ENCODE measurements around the gene FLYWCH1.

Gene FLYWCH1

GRCh38 chr16:2912330-2913199 is 834 bp downstream of the FLYWCH1 start:
- ChIA-PET POLR2A (interaction anchor here (0.9 to 4.2 kb wide), 7 partner anchors 9 to 134 kb away, joined by 3 to 24 read pairs (median 5); partner anchors contain the start of gene FLYWCH2), CTCF (interaction anchor here (0.5 to 1.9 kb wide), 4 partner anchors 10 to 74 kb away, joined by 3 to 5 read pairs (median 4); no protein-coding TSS in a partner anchor)
- TF ChIP-seq SUZ12 (IDR thresholded peaks at IDR 0.05) (no peak), L3MBTL2 (conservative IDR thresholded peaks at IDR 0.05) (no peak), HDGF (IDR thresholded peaks at IDR 0.05; ENCODE audit: borderline replicate concordance) (0 out of 2 replicates have a peak, but pooled peaks have one; percentile 46), SP1 (IDR thresholded peaks at IDR 0.05) (no peak), FOXA1 (IDR thresholded peaks at IDR 0.05) (no peak), LEF1 (IDR thresholded peaks at IDR 0.05; ENCODE audit: borderline replicate concordance) (no peak), ELF4 (IDR thresholded peaks at IDR 0.05) (no peak), TARDBP (IDR thresholded peaks at IDR 0.05) (no peak)
- DNase-seq (ENCODE audit: extremely low spot score) = no peak

- no peak for DNase-seq (ENCODE audit: extremely low spot score)
- ChIA-PET POLR2A (interaction anchor here (1.8 to 4.2 kb wide), 2 partner anchors 30 to 39 kb away, joined by 5 to 24 read pairs; partner anchors contain the start of gene FLYWCH2), CTCF (no interaction called here)
- TF ChIP-seq FOXM1 (IDR thresholded peaks at IDR 0.05; ENCODE audit: borderline replicate concordance) (no peak), TARDBP (IDR thresholded peaks at IDR 0.05) (no peak), ARNT (IDR thresholded peaks at IDR 0.05) (no peak), PKNOX1 (IDR thresholded peaks at IDR 0.05) (no peak)
Measured at GRCh38 chr16:2913603-2914002, 1.9 kb downstream of the FLYWCH1 start.

GRCh38 chr16:2914233-2914632 is 2.5 kb downstream of the FLYWCH1 start:
- TF ChIP-seq FOXM1 (IDR thresholded peaks at IDR 0.05; ENCODE audit: borderline replicate concordance) = no peak
- no peak for TF ChIP-seq L3MBTL2 (conservative IDR thresholded peaks at IDR 0.05)
- no peak for TF ChIP-seq SP1 (IDR thresholded peaks at IDR 0.05)
- TF ChIP-seq BHLHE40 (IDR thresholded peaks at IDR 0.05; ENCODE audit: borderline replicate concordance) = no peak
- TF ChIP-seq NFRKB (IDR thresholded peaks at IDR 0.05) = no peak
- TF ChIP-seq FOXA1 (IDR thresholded peaks at IDR 0.05) = no peak
- TF ChIP-seq LEF1 (IDR thresholded peaks at IDR 0.05; ENCODE audit: borderline replicate concordance) = no peak
- no peak for TF ChIP-seq ELF4 (IDR thresholded peaks at IDR 0.05)
- no peak for TF ChIP-seq CTBP1 (IDR thresholded peaks at IDR 0.05; ENCODE audit: borderline replicate concordance)
- no peak for TF ChIP-seq PKNOX1 (IDR thresholded peaks at IDR 0.05)
- TF ChIP-seq FOXK2 (IDR thresholded peaks at IDR 0.05) = no peak
- ChIA-PET POLR2A (interaction anchor here (1.2 to 1.8 kb wide), 4 partner anchors 9 to 66 kb away, joined by 3 to 5 read pairs (median 4); partner anchors contain the start of gene PKMYT1), CTCF (interaction anchor here (1.2 to 1.7 kb wide), 2 partner anchors 13 to 75 kb away, joined by 5 to 10 read pairs; no protein-coding TSS in a partner anchor)
- no peak for DNase-seq (ENCODE audit: extremely low spot score)

- ChIA-PET POLR2A (interaction anchor here (1.0 to 1.6 kb wide), 5 partner anchors 9 to 65 kb away, joined by 3 to 8 read pairs (median 4); partner anchors contain the start of genes FLYWCH2 and PKMYT1), CTCF (interaction anchor here (1.2 to 1.7 kb wide), 4 partner anchors 8 to 76 kb away, joined by 5 to 10 read pairs (median 5); no protein-coding TSS in a partner anchor)
- TF ChIP-seq LEF1 (IDR thresholded peaks at IDR 0.05; ENCODE audit: borderline replicate concordance) = no peak
- TF ChIP-seq ZNF384 (IDR thresholded peaks at IDR 0.05) = no peak
- TF ChIP-seq SUZ12 (IDR thresholded peaks at IDR 0.05) = no peak
- TF ChIP-seq CTBP1 (IDR thresholded peaks at IDR 0.05; ENCODE audit: borderline replicate concordance) = no peak
- no peak for TF ChIP-seq NFRKB (IDR thresholded peaks at IDR 0.05)
- TF ChIP-seq TARDBP (IDR thresholded peaks at IDR 0.05) = no peak
- TF ChIP-seq FOXA1 (IDR thresholded peaks at IDR 0.05) = no peak
- no peak for TF ChIP-seq L3MBTL2 (conservative IDR thresholded peaks at IDR 0.05)
- no peak for TF ChIP-seq PKNOX1 (IDR thresholded peaks at IDR 0.05)
- no peak for TF ChIP-seq ARNT (IDR thresholded peaks at IDR 0.05)
- TF ChIP-seq HDGF (IDR thresholded peaks at IDR 0.05; ENCODE audit: borderline replicate concordance) = no peak
- no peak for TF ChIP-seq BHLHE40 (IDR thresholded peaks at IDR 0.05; ENCODE audit: borderline replicate concordance)
- no peak for TF ChIP-seq FOXM1 (IDR thresholded peaks at IDR 0.05; ENCODE audit: borderline replicate concordance)
- TF ChIP-seq ELF4 (IDR thresholded peaks at IDR 0.05) = no peak
- DNase-seq (ENCODE audit: extremely low spot score) = no peak
Measured at GRCh38 chr16:2915196-2915929, 3.6 kb downstream of the FLYWCH1 start.

GRCh38 chr16:2919511-2920255 is 8.0 kb downstream of the FLYWCH1 start:
- TF ChIP-seq FOXM1 (IDR thresholded peaks at IDR 0.05; ENCODE audit: borderline replicate concordance) (no peak), PKNOX1 (IDR thresholded peaks at IDR 0.05) (no peak), BHLHE40 (IDR thresholded peaks at IDR 0.05; ENCODE audit: borderline replicate concordance) (no peak)
- ChIA-PET CTCF (interaction anchor here (1.2 to 3.1 kb wide), 3 partner anchors 13 to 81 kb away, joined by 3 to 14 read pairs (median 7); no protein-coding TSS in a partner anchor), POLR2A (no interaction called here)
- peak; percentile 58 for DNase-seq (ENCODE audit: extremely low spot score)
